Amniotic stem cell (primary cell): ENCODE measurements around the gene LCT.

Experiments
- DNase-seq: peaks from one replicate; lab custom pipeline; 2025; lab: John Stamatoyannopoulos, UW

The LCT gene

DNA sequence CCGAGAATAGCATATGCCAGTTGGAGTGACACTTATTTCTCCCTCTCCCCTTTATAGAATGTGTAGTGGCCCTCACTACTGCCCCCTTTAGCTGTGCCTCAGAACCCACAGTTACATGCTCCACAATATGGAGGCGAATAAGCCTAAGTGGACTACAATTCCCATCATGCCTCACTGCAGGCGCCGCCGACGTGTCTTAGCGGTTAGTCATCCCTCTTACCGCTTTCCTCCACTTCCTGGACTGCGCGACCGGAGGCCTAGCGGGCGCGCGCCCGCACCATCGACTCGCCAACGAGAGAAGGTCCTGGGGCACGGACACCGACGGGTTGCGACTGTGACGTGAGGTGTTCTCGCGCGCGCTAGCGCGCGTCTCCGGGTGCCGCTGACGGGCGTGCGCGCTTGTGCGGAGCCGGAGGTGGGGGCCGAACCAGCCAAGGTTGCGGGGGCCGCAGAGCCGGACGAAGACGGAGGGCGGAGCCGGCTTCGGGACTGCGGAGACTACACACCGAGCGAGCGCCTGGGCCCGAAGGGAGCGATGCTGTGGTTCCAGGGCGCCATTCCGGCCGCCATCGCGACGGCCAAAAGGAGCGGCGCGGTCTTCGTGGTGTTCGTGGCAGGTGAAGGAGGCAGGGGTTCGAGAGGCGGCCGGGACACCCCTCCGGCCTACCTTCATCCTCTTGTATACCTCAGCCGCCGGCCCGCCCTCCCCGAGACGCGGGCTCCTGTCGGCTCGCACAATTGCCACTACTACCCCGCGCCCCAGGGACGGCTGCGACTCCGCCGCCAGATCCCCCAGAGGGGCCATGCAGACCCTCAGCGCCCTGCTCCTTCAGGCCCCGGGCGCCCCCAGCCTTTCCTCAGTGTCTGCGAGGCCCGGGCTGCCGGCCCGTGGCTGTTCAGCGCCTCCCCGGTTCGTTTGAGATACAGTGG, 95.3 kb downstream of the LCT start, which contains the start of gene UBXN4:
UBXN4 (plus strand) TSS at position 461 of the 930 bp plus-strand sequence; CDS start at position 536, 75 bp downstream.
- DNase-seq, result peak; percentile 97

DNA sequence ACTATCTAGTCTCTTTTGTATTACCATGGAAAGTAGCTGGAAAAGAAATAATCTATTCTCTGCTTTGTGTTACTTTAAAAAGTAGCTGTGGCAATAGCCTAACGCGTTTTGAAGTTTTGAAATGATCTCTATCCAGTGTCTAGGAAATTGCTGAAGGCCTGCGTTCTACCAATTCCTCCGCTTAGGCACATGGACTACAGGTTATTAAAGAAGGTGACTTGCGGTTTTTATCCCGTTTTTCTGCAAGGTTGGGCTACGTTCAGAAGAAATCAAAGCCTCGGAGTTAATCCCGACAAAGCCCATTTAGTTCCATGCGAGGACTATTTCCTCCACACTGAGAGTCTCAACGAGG, 96.0 kb downstream of the LCT start:
- no peak for DNase-seq

DNA sequence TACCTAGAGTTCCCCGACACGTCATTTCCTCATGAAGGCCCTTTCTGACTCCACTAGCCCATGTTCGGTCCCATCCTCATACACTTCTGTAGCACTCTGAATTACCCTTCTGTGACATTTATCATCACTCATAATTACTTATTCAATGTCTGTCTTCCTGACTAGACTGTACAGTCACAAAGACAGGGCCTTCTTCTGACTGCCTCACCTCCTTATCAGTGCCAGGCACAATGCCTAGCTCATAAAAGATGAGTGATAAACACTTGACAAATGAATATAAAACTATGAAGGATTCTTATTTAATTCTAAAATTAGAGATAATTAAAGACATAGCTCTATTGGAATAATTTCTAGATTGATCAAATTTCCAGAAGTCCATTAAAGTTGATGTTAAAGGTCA, 96.8 kb downstream of the LCT start:
- DNase-seq, result no peak
